Activated CD8-positive, alpha-beta memory T cell treated with anti-CD3 and anti-CD28 coated beads, Interleukin-2, amount 50 U/mL, for 48 hours (primary cell): ENCODE results near the gene RBSN.
A peak's percentile ranks its signal among the peaks of the same experiment; 100 is the strongest.
"Not testable (repeated sequence)": the region's sequence is repeated elsewhere in the genome, so short reads cannot be mapped to it uniquely, and the experiment has no call there.

Source experiments
- DNase-seq: peaks from one replicate; pipeline ENCODE4 v3.0.0-alpha.2; 2020

The RBSN gene

GRCh38 chr3:15098503-15099363 is at the start of gene RBSN:
Gene RBSN (minus strand): TSS chr3:15099148. CDS start chr3:15096120, 3,028 bp downstream.
- peak; percentile 95 for DNase-seq

GRCh38 chr3:15148614-15149013 is 49.7 kb upstream of the RBSN start:
- DNase-seq = no peak

GRCh38 chr3:15136885-15137284 is 37.9 kb upstream of the RBSN start:
- not testable (repeated sequence) for DNase-seq

- not testable (repeated sequence) for DNase-seq
Observed at GRCh38 chr3:15134968-15135367, 36.0 kb upstream of the RBSN start.

GRCh38 chr3:15128403-15128802 is 29.5 kb upstream of the RBSN start:
- DNase-seq = not testable (repeated sequence)

- not testable (repeated sequence) for DNase-seq
Observed at GRCh38 chr3:15126975-15127374, 28.0 kb upstream of the RBSN start.

- DNase-seq = no peak
Observed at GRCh38 chr3:15122398-15122797, 23.4 kb upstream of the RBSN start.

GRCh38 chr3:15121936-15122335 is 23.0 kb upstream of the RBSN start:
- no peak for DNase-seq

GRCh38 chr3:15120986-15121385 is 22.0 kb upstream of the RBSN start:
- DNase-seq = no peak

- DNase-seq = no peak
Observed at GRCh38 chr3:15117011-15117410, 18.1 kb upstream of the RBSN start.

GRCh38 chr3:15116032-15116669 is 17.2 kb upstream of the RBSN start:
- no peak for DNase-seq

GRCh38 chr3:15114466-15115358 is 15.8 kb upstream of the RBSN start:
- no peak for DNase-seq

- no peak for DNase-seq
Observed at GRCh38 chr3:15113884-15114283, 14.9 kb upstream of the RBSN start.

GRCh38 chr3:15113471-15113870 is 14.5 kb upstream of the RBSN start:
- DNase-seq = no peak

GRCh38 chr3:15112011-15112410 is 13.1 kb upstream of the RBSN start:
- DNase-seq = no peak

GRCh38 chr3:15110206-15110605 is 11.3 kb upstream of the RBSN start:
- DNase-seq = no peak

GRCh38 chr3:15108869-15109268 is 9.9 kb upstream of the RBSN start:
- no peak for DNase-seq

GRCh38 chr3:15108082-15108545 is 9.2 kb upstream of the RBSN start:
- DNase-seq = peak; percentile 90

- DNase-seq = no peak
Observed at GRCh38 chr3:15107075-15107947, 8.4 kb upstream of the RBSN start.

- DNase-seq = no peak
Observed at GRCh38 chr3:15102836-15103235, 3.9 kb upstream of the RBSN start.

GRCh38 chr3:15102256-15102655 is 3.3 kb upstream of the RBSN start:
- DNase-seq = no peak
